Heart left ventricle (tissue), 16 donors: ENCODE measurements around the gene ATRN. TPM values are rescaled to one million over a fixed set of nuclear protein-coding genes. Genes with fewer than 3 reads are reported as not detected.

Source experiments
- ATAC-seq, 4 donors: fragments of 200-7000 bp; cut with Tn5 transposase; one replicate each; pipeline ENCODE4 v1.9.1; 2020 to 2022; ENCODE audit warnings: moderate library complexity in 4 of 4, mild to moderate bottlenecking in 3 of 4, moderate number of reproducible peaks in 1 of 4
- DNase-seq, 5 donors: peaks; one replicate each; pipeline ENCODE4 v3.0.0-alpha.2; 2020
- H3K27ac ChIP-seq, 12 donors: fragments of 200-600 bp; sonication (generic) in 4 of 12; one replicate each; pipeline versions ENCODE4 v1.5.0 to v1.8.0; 2016 to 2022; ENCODE audit warnings: mild to moderate bottlenecking in 2 of 12
- H3K27me3 ChIP-seq, 9 donors: fragments of 200-600 bp; sonication (generic) in 2 of 9; one replicate each; pipeline versions ENCODE4 v1.5.1 to v1.8.0; 2016 to 2022; ENCODE audit warnings: mild to moderate bottlenecking in 3 of 9
- H3K36me3 ChIP-seq, 9 donors: fragments of 200-600 bp; sonication (generic) in 2 of 9; one replicate each; pipeline versions ENCODE4 v1.5.0 to v1.8.0; 2018 to 2022; ENCODE audit warnings: mild to moderate bottlenecking in 2 of 9
- H3K4me1 ChIP-seq, 12 donors: fragments of 200-600 bp; sonication (generic) in 4 of 12; one replicate each; pipeline versions ENCODE4 v1.5.0 to v1.8.0; 2016 to 2022; ENCODE audit warnings: mild to moderate bottlenecking in 3 of 12
- H3K4me3 ChIP-seq, 12 donors: fragments of 200-600 bp; sonication (generic) in 4 of 12; one replicate each; pipeline versions ENCODE4 v1.5.0 to v1.8.0; 2017 to 2022; ENCODE audit warnings: mild to moderate bottlenecking in 9 of 12, moderate library complexity in 4 of 12
- H3K9me3 ChIP-seq, 12 donors: fragments of 200-600 bp; sonication (generic) in 4 of 12; one replicate each; pipeline versions ENCODE4 v1.5.0 to v1.8.0; 2016 to 2022; ENCODE audit warnings: mild to moderate bottlenecking in 1 of 12
- CTCF ChIP-seq, 12 donors: fragments of 200-600 bp; sonication (generic) in 4 of 12; IDR thresholded peaks; one replicate each; pipeline versions ENCODE4 v1.5.0 to v1.8.0; 2018 to 2022; ENCODE audit warnings: antibody characterized with exemption in 12 of 12, mild to moderate bottlenecking in 5 of 12
- POLR2A ChIP-seq, 2 donors: fragments of 450-650 bp; IDR thresholded peaks; one replicate each; pipeline ENCODE4 v1.6.1; 2017; ENCODE audit warnings: antibody characterized with exemption in 2 of 2, mild to moderate bottlenecking in 2 of 2, moderate library complexity in 2 of 2
- WGBS, 4 donors: extraction: QIAGEN DNeasy Blood & Tissue Kit in 2 of 4; methylation state at CpG; one replicate each; pipeline versions ENCODE4 v1.1.5 to v1.1.7; 2013 to 2018; 5-methylcytosine and 5-hydroxymethylcytosine counted together
- intact Hi-C, 10 donors: fragments of 100-400 bp; cut with DNase I; formaldehyde crosslinking; loops; one replicate each; pipeline versions ENCODE4 v1.11.1 to v1.14.2; 2022
- polyA plus RNA-seq, 2 donors: library from polyadenylated mRNA; stranded (reverse); fragments of 200-250 nt; gene quantifications; one replicate each; pipeline ENCODE4 v1.2.3, GENCODE V29; 2013
- total RNA-seq, 9 donors: library from RNA; depleted of rRNA in 2 of 9; stranded (reverse); fragments of >200 nt in 2 of 9; fragmentation: NEBNext Ultra II Directional in 3 of 9; extraction: Animal tissue kit (Norgen Biotek cat#: 25700) in 3 of 9; gene quantifications; one replicate each; pipeline versions ENCODE4 v1.1.0 to v1.2.4, GENCODE V29; 2016 to 2023
- donor health status: ischemic (EF 13 %, LVEDD 7.1; RV severe dilation, severe dysfunction).
- donor health status: healthy with polysubstance abuse.
- donor health status: DM: no; HTN: yes; CAD: no.
- donor health status: DM: no; HTN: no; CAD: no.
- donor health status: ischemic (EF 25% LVEDD 6.9; RV normal size, moderate dysfunction).
- donor health status: ischemic (EF 25% LVEDD 5.7; RV mildly dilated, moderate dysfunction).
- donor health status: healthy.
- donor health status: DM: yes; HTN: yes; CAD: no.
- donor health status: ischemic (EF 35%, LVEDD 5.7; RV mildly dilated, moderate dysfunction).
- donor health status: nonischemic (EF 11% LVEDD 7.7; RV severe dilation, severe dysfunction).
- donor health status: DM: yes; HTN: yes; CAD: no.
- donor health status: PGD.
- donor health status: ischemic (EF 29% LVEDD 5.4; RV normal size, mild dysfunction).
- donor health status: nonischemic (EF 23%, LVEDD 6.1; RV moderate dilation, normal function).

The ATRN gene
- total and polyA plus RNA-seq, 11 donors, result 4.8 to 44.7 (median 32.6) TPM

GRCh38 chr20:3660262-3661059 is 189.6 kb downstream of the ATRN start:
- intact Hi-C loops, result no loop called here
- peaks cover 0 to 13% (median 0%) of the 10 kb centered on the region in 12 donors for H3K4me1 ChIP-seq
- ATAC-seq (peak in 1 of 4 donors; percentile 4), DNase-seq (peak in 1 of 5 donors; percentile 12)
- no peaks in the 10 kb centered on the region for H3K36me3 ChIP-seq
- H3K9me3 ChIP-seq, result peaks cover 0 to under 1% (median 0%) of the 10 kb centered on the region in 12 donors
- H3K4me3 ChIP-seq, result peak overlapping the region in 3 of 12 donors; percentile 19 to 27 (median 25)
- 4 to 5% (median 4%) methylated on average over 38 to 75 of the region's 75 CpGs for WGBS, 4 donors
- H3K27me3 ChIP-seq, result peaks cover 5 to 50% (median 20%) of the 10 kb centered on the region in 9 donors
- TF ChIP-seq CTCF (IDR thresholded peaks at IDR 0.05) (no peak), POLR2A (IDR thresholded peaks at IDR 0.05) (no peak)
- no peak overlapping the region for H3K27ac ChIP-seq

GRCh38 chr20:3661060-3661813 is 190.4 kb downstream of the ATRN start:
- no peaks in the 10 kb centered on the region for H3K36me3 ChIP-seq
- 11 to 30% (median 13%) methylated on average over 21 to 60 of the region's 60 CpGs for WGBS, 4 donors

GRCh38 chr20:3661814-3662665 is 191.2 kb downstream of the ATRN start:
- Histone ChIP-seq H3K36me3 (no peaks in the 10 kb centered on the region), H3K9me3 (no peaks in the 10 kb centered on the region), H3K4me1 (peaks cover 0 to 13% (median 0%) of the 10 kb centered on the region in 12 donors), H3K27ac (no peak overlapping the region), H3K27me3 (peaks cover 5 to 50% (median 20%) of the 10 kb centered on the region in 9 donors), H3K4me3 (no peak overlapping the region)
- DNase-seq (peak in 1 of 5 donors; percentile 14), ATAC-seq (no peak)
- intact Hi-C loops, result no loop called here
- TF ChIP-seq POLR2A (IDR thresholded peaks at IDR 0.05), result no peak
- TF ChIP-seq CTCF (IDR thresholded peaks at IDR 0.05), result no peak
- 51 to 68% (median 65%) methylated on average over 7 to 12 of the region's 12 CpGs for WGBS, 4 donors

More at GRCh38 chr20:3661060-3661813, 190.4 kb downstream of the ATRN start:
- H3K9me3 ChIP-seq, result no peaks in the 10 kb centered on the region
- H3K27ac ChIP-seq, result no peak overlapping the region
- TF ChIP-seq POLR2A (IDR thresholded peaks at IDR 0.05) (no peak), CTCF (IDR thresholded peaks at IDR 0.05) (no peak)
- intact Hi-C loops, result no loop called here
- ATAC-seq (peak in 1 of 4 donors; percentile 33), DNase-seq (peak in 1 of 5 donors; percentile 18)
- peak overlapping the region in 3 of 12 donors; percentile 19 to 27 (median 25) for H3K4me3 ChIP-seq
- peaks cover 5 to 50% (median 20%) of the 10 kb centered on the region in 9 donors for H3K27me3 ChIP-seq
- H3K4me1 ChIP-seq, result peaks cover 0 to 13% (median 0%) of the 10 kb centered on the region in 12 donors
